Muscle layer of duodenum (tissue), 2 donors: Measurements from ENCODE around the gene TTC23L.

Experiments
- H3K27ac ChIP-seq: one replicate; pipeline ENCODE4 v1.7.0; 2013; ENCODE audit warnings: mild to moderate bottlenecking, low read length
- H3K27me3 ChIP-seq: one replicate; pipeline ENCODE4 v1.7.0; 2013; ENCODE audit warnings: low read depth, mild to moderate bottlenecking, control low read depth, low read length
- H3K36me3 ChIP-seq, 2 donors: one replicate each; pipeline ENCODE4 v1.7.0; 2013; ENCODE audit warnings: low read length in 2 of 2, control low read depth in 1 of 2, mild to moderate bottlenecking in 1 of 2; ENCODE audit not compliant: insufficient read depth in 2 of 2, control insufficient read depth in 1 of 2
- H3K4me1 ChIP-seq, 2 donors: one replicate each; pipeline ENCODE4 v1.7.0; 2013; ENCODE audit warnings: low read length in 2 of 2, mild to moderate bottlenecking in 2 of 2, control low read depth in 1 of 2, moderate library complexity in 1 of 2; ENCODE audit not compliant: insufficient read depth in 2 of 2, control insufficient read depth in 1 of 2
- H3K4me3 ChIP-seq, 2 donors: one replicate each; pipeline ENCODE4 v1.7.0; 2013; ENCODE audit warnings: low read length in 2 of 2, low read depth in 1 of 2, mild to moderate bottlenecking in 1 of 2
- H3K9me3 ChIP-seq, 2 donors: one replicate each; pipeline ENCODE4 v1.7.0; 2013; ENCODE audit warnings: low read length in 2 of 2, control low read depth in 1 of 2, mild to moderate bottlenecking in 1 of 2; ENCODE audit not compliant: control insufficient read depth in 1 of 2
- donor health status: healthy.

TTC23L gene

GRCh38 chr5:34944044-34944443 is 105.1 kb downstream of the TTC23L start:
- Histone ChIP-seq H3K4me3 (no peak overlapping the region), H3K27me3 (no peaks in the 10 kb centered on the region), H3K4me1 (no peaks in the 10 kb centered on the region), H3K9me3 (no peaks in the 10 kb centered on the region), H3K27ac (no peak overlapping the region), H3K36me3 (peaks cover 45 to 67% of the 10 kb centered on the region in 2 donors)

GRCh38 chr5:34944460-34945047 is 105.6 kb downstream of the TTC23L start:
- Histone ChIP-seq H3K27ac (no peak overlapping the region), H3K4me3 (no peak overlapping the region), H3K9me3 (no peaks in the 10 kb centered on the region), H3K4me1 (no peaks in the 10 kb centered on the region), H3K27me3 (no peaks in the 10 kb centered on the region), H3K36me3 (peaks cover 44 to 70% of the 10 kb centered on the region in 2 donors)
